Osteoblast (primary cell): ENCODE results near the gene RO60. TPM values are rescaled to one million over a fixed set of nuclear protein-coding genes. Genes with fewer than 3 reads are reported as not detected.

Source experiments
- DNase-seq: peaks from one replicate; pipeline ENCODE4 v3.0.0; 2011; ENCODE audit warnings: low spot score, mixed read lengths; ENCODE audit not compliant: insufficient read length; ENCODE audit errors: missing footprints
- H2AFZ ChIP-seq: 2 replicates; pipeline ENCODE4 v1.6.0; 2011; ENCODE audit warnings: mild to moderate bottlenecking, low read length
- H3K27ac ChIP-seq: 2 replicates; pipeline ENCODE4 v1.5.1; 2011; ENCODE audit warnings: mild to moderate bottlenecking, low read depth, low read length, moderate library complexity
- H3K27me3 ChIP-seq: 2 replicates; pipeline ENCODE4 v1.6.0; 2012; ENCODE audit warnings: mild to moderate bottlenecking, control low read depth, inconsistent platforms, low read length, moderate library complexity; ENCODE audit not compliant: insufficient read depth
- H3K36me3 ChIP-seq: 2 replicates; pipeline ENCODE4 v1.5.1; 2011; ENCODE audit warnings: mild to moderate bottlenecking, low read length, control low read depth, moderate library complexity; ENCODE audit not compliant: insufficient read depth
- H3K4me1 ChIP-seq: 2 replicates; pipeline ENCODE4 v1.5.1; 2011; ENCODE audit warnings: mild to moderate bottlenecking, low read length, control low read depth, moderate library complexity; ENCODE audit not compliant: insufficient read depth
- H3K4me2 ChIP-seq: 2 replicates; pipeline ENCODE4 v1.6.0; 2011; ENCODE audit warnings: mild to moderate bottlenecking, low read length; ENCODE audit not compliant: insufficient read depth
- H3K4me3 ChIP-seq: fragments of 200-600 bp; sonication (generic); 3 replicates; pipeline ENCODE4 v1.5.1; 2012; ENCODE audit warnings: mild to moderate bottlenecking, low read length, inconsistent platforms; ENCODE audit not compliant: insufficient read depth
- H3K79me2 ChIP-seq: 2 replicates; pipeline ENCODE4 v1.6.0; 2012; ENCODE audit warnings: mild to moderate bottlenecking, low read length, control low read depth, inconsistent platforms; ENCODE audit not compliant: insufficient read depth
- H3K9me3 ChIP-seq: 2 replicates; pipeline ENCODE4 v1.5.1; 2011; ENCODE audit warnings: low read depth, low read length, control low read depth
- H4K20me1 ChIP-seq: 2 replicates; pipeline ENCODE4 v1.6.0; 2012; ENCODE audit warnings: mild to moderate bottlenecking, low read length, control low read depth; ENCODE audit not compliant: insufficient read depth
- total RNA-seq: library from RNA; depleted of rRNA; stranded (reverse); fragments of >200 nt; gene quantifications from 2 replicates; pipeline ENCODE4 v1.2.3, GENCODE V29; 2012
- TF ChIP-seq, protein P1 (sequence below): IDR thresholded peaks from 2 replicates; pipeline ENCODE4 v1.5.1; 2011; ENCODE audit warnings: mild to moderate bottlenecking, low read depth, low read length, moderate library complexity; ENCODE audit errors: extremely low read depth

Gene RO60
- total RNA-seq = 132 and 138 TPM in 2 replicates

DNA sequence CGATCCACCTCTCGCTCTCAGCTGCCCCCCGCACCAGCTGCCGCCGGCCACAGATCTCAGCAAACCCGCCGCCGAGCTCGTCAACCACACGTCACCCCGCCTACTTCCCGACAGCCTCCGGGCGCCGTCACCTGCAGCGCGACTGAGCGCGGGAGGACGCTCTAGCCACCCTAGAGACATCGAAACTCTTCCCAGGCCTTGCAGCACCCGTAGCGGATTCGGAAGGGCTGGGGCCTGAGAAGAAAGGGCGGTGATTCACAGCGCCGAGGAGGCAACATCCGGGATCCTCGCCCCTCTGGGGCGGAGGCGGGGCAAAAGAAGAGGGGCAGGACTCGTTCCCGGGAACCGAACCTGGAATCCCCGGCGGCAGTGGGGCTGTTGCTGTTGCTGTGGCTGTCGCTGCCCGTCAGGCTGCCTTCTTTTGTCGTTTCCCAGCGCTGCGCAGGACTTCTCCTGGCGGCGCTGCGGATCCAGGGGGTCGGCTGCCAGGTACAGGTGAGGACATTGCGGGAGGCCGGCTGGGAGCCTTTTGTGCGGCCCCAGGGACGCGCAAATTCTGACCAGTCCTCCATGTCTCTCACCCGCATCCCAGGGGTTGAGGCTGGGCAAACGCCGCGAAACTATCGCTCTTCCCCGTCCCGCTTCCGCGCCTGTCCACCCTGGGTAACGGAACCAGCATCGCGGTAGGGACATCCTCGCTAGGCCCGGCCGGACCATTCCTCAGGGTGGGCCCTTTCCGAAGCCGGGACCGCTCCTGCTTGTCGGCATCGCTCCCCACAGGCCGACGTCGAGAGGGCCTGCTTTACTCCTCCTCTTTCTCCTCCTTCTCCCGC lies at the start of gene RO60, which contains the start of gene UCHL5:
Gene RO60 (plus strand): TSS at position 331 of the 833 bp plus-strand sequence. CDS start 9,443 bp downstream, outside the sequence.
Gene UCHL5 (minus strand): TSS at position 79 of the 833 bp plus-strand sequence. CDS start 100 bp downstream, outside the sequence.
- peak; percentile 96 for DNase-seq
- H3K27me3 ChIP-seq = no peaks in the 10 kb centered on the region
- peak within 1 kb of the TSS; percentile 96 for H3K27ac ChIP-seq
- H4K20me1 ChIP-seq = peaks cover 13% of the 10 kb centered on the region
- H3K9me3 ChIP-seq = no peaks in the 10 kb centered on the region
- peak within 1 kb of the TSS; percentile 94 for H2AFZ ChIP-seq
- TF ChIP-seq, protein P1, sequence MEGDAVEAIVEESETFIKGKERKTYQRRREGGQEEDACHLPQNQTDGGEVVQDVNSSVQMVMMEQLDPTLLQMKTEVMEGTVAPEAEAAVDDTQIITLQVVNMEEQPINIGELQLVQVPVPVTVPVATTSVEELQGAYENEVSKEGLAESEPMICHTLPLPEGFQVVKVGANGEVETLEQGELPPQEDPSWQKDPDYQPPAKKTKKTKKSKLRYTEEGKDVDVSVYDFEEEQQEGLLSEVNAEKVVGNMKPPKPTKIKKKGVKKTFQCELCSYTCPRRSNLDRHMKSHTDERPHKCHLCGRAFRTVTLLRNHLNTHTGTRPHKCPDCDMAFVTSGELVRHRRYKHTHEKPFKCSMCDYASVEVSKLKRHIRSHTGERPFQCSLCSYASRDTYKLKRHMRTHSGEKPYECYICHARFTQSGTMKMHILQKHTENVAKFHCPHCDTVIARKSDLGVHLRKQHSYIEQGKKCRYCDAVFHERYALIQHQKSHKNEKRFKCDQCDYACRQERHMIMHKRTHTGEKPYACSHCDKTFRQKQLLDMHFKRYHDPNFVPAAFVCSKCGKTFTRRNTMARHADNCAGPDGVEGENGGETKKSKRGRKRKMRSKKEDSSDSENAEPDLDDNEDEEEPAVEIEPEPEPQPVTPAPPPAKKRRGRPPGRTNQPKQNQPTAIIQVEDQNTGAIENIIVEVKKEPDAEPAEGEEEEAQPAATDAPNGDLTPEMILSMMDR = no peak
- H3K4me2 ChIP-seq = peak within 1 kb of the TSS; percentile 84
- H3K4me1 ChIP-seq = peaks cover 14% of the 10 kb centered on the region
- no peaks in the 10 kb centered on the region for H3K36me3 ChIP-seq
- H3K4me3 ChIP-seq = peak within 1 kb of the TSS; percentile 94
- H3K79me2 ChIP-seq = peaks cover 87% of the 10 kb centered on the region

DNA sequence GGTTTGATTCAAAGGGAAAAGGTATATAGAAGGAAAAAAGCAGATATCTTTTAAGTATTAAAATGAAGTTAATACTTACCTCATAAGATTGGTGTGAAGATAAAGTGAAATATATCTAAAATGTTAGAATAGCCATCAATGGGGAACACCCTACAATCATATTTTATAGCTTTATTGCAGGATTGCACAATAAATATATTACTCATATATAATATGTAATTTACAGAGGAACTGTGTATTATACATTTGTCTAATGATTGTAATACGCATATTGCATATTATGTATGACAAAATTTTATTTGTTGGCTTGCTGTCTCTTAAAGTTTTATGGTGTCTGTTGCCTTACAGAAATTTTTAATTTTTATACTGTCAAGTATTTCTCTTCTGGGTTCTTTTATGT lies 48.0 kb upstream of the RO60 start:
- no peaks in the 10 kb centered on the region for H3K9me3 ChIP-seq
- no peaks in the 10 kb centered on the region for H3K27me3 ChIP-seq
- H3K27ac ChIP-seq = no peak overlapping the region
- no peaks in the 10 kb centered on the region for H3K36me3 ChIP-seq
- TF ChIP-seq, protein P1 = no peak
- no peak overlapping the region for H3K4me2 ChIP-seq
- peaks cover 27% of the 10 kb centered on the region for H3K4me1 ChIP-seq
- no peaks in the 10 kb centered on the region for H3K79me2 ChIP-seq
- no peak overlapping the region for H3K4me3 ChIP-seq
- no peak for DNase-seq
- H4K20me1 ChIP-seq = no peaks in the 10 kb centered on the region
- H2AFZ ChIP-seq = no peak overlapping the region

DNA sequence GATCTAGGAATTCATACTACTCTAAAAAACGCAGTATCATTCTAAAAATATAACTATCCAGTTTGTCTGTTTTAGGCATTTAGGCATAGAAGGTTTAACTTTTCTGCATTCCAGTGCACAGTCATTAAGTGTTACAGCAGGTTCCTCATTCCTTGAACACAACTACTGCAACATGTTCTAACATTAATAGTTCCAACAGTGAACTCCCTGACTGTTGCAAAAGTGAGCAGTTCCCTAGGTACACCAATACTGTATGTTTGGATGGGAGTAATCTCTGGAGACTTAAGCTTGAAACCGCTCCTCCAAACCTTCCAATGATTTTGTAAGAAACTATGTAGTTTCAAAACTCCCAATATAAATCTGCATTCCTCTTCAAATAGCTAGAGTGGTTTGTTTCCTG lies 46.4 kb upstream of the RO60 start:
- Histone ChIP-seq H3K4me3 (no peak overlapping the region), H3K4me2 (peak overlapping the region; percentile 61)
- TF ChIP-seq, protein P1 = no peak

GRCh38 chr1:193013707-193014106 lies 45.7 kb upstream of the RO60 start:
- no peak for DNase-seq
- Histone ChIP-seq H3K4me1 (peaks cover 27% of the 10 kb centered on the region), H3K9me3 (no peaks in the 10 kb centered on the region), H3K27me3 (no peaks in the 10 kb centered on the region), H3K27ac (peak overlapping the region; percentile 54), H3K36me3 (no peaks in the 10 kb centered on the region), H3K79me2 (no peaks in the 10 kb centered on the region), H3K4me2 (peak overlapping the region; percentile 27), H2AFZ (peak overlapping the region; percentile 1), H4K20me1 (no peaks in the 10 kb centered on the region), H3K4me3 (no peak overlapping the region)
- TF ChIP-seq, protein P1 = no peak

More for the DNA sequence above, 46.4 kb upstream of the RO60 start:
- Histone ChIP-seq H3K79me2 (no peaks in the 10 kb centered on the region), H3K27ac (peak overlapping the region; percentile 54), H2AFZ (no peak overlapping the region), H3K36me3 (no peaks in the 10 kb centered on the region), H3K9me3 (no peaks in the 10 kb centered on the region), H3K27me3 (no peaks in the 10 kb centered on the region), H4K20me1 (no peaks in the 10 kb centered on the region), H3K4me1 (peaks cover 27% of the 10 kb centered on the region)
- DNase-seq = peak; percentile 74
